Measurements from ENCODE around the gene LPP. TPM values are rescaled to one million over a fixed set of nuclear protein-coding genes. Genes with fewer than 3 reads are reported as not detected.
A peak's percentile ranks its signal among the peaks of the same experiment; 100 is the strongest.

The LPP gene
- total and polyA plus RNA-seq, 8 donors, result 4.9 to 84.4 (median 45.9) TPM

GRCh38 chr3:188769831-188770230 lies 615.9 kb downstream of the LPP start:
- WGBS, 2 donors, result 79 to 92% methylated on average over 3 of the region's 3 CpGs
- Histone ChIP-seq H3K27ac (no peak overlapping the region), H3K9me3 (no peaks in the 10 kb centered on the region), H3K4me1 (peaks cover 0 to 13% (median 11%) of the 10 kb centered on the region in 3 donors), H3K27me3 (no peaks in the 10 kb centered on the region), H3K4me3 (no peak overlapping the region), H3K36me3 (no peaks in the 10 kb centered on the region)
- intact Hi-C loops (cut with DNase I), result no loop called here
- ATAC-seq, result no peak
- FAIRE-seq, result no peak
- no peak for TF ChIP-seq CTCF (IDR thresholded peaks at IDR 0.05)
- DNase-seq, result no peak

DNA sequence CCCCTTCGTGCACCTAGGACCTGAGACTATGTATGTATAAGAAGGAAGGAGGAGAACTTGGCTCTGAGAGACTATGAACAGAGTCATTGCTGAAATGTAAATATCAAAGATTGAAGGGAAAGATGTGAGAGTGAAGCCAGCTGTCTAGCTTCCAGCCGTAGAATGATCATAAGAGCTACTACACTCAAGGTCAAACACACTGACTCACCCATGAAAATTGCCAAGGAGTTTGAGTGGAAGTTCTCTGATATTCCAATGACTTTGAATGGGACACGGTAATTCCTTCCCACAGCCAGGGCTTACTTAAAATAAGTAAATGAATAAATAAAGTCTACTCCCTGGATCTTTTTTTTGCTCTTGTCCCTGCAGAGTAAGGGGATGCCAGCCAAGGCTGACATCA lies 618.9 kb downstream of the LPP start:
- peak; percentile 88 to 94 (median 90) for ATAC-seq
- WGBS, 2 donors, result 19 to 25% methylated on average over 3 of the region's 3 CpGs
- H3K4me1 ChIP-seq, result peaks cover 0 to 27% (median 23%) of the 10 kb centered on the region in 3 donors
- H3K36me3 ChIP-seq, result no peaks in the 10 kb centered on the region
- TF ChIP-seq CTCF (IDR thresholded peaks at IDR 0.05), result no peak
- intact Hi-C loops (cut with DNase I), result no loop called here
- no peak overlapping the region for H3K4me3 ChIP-seq
- no peaks in the 10 kb centered on the region for H3K27me3 ChIP-seq
- no peak overlapping the region for H3K27ac ChIP-seq
- DNase-seq, result peak in 4 of 6 donors; percentile 32 to 78 (median 73)
- no peak for FAIRE-seq
- no peaks in the 10 kb centered on the region for H3K9me3 ChIP-seq

GRCh38 chr3:188775412-188775811 lies 621.5 kb downstream of the LPP start:
- DNase-seq, result peak in 2 of 6 donors; percentile 26 to 33
- peak in 1 of 4 donors; percentile 8 for ATAC-seq
- Histone ChIP-seq H3K27me3 (no peaks in the 10 kb centered on the region), H3K36me3 (no peaks in the 10 kb centered on the region), H3K4me3 (no peak overlapping the region), H3K9me3 (no peaks in the 10 kb centered on the region), H3K4me1 (peaks cover 0 to 42% (median 23%) of the 10 kb centered on the region in 3 donors), H3K27ac (no peak overlapping the region)
- intact Hi-C loops (cut with DNase I), result no loop called here
- no peak for FAIRE-seq
- WGBS, 2 donors, result 55% methylated on average over 3 of the region's 3 CpGs
- TF ChIP-seq CTCF (IDR thresholded peaks at IDR 0.05), result no peak

DNA sequence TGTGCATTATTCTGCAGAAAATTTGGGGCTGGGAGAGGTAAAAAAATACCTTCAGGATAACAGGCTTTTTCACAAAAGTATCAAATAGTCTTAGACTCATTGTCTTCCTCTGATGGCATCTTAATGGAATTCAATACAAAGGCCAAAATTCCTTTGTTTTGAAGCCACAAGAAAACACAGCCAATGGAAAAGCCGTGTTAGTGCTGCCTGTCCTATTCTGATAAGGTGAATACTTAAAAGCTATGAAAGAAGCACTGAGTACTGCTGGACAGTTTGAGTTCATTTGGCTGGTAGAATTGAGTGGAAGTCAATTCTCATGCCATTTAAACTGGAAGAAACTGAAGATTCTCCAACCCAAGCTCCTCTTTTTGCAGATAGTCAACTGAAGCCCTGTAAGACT lies 622.5 kb downstream of the LPP start:
- no peak for TF ChIP-seq CTCF (IDR thresholded peaks at IDR 0.05)
- ATAC-seq (no peak), FAIRE-seq (no peak), DNase-seq (no peak)
- intact Hi-C loops (cut with DNase I), result no loop called here
- no peaks in the 10 kb centered on the region for H3K27me3 ChIP-seq
- no peak overlapping the region for H3K27ac ChIP-seq
- H3K9me3 ChIP-seq, result no peaks in the 10 kb centered on the region
- peaks cover 0 to 51% (median 23%) of the 10 kb centered on the region in 3 donors for H3K4me1 ChIP-seq
- H3K36me3 ChIP-seq, result no peaks in the 10 kb centered on the region
- no peak overlapping the region for H3K4me3 ChIP-seq
- 49 to 71% methylated on average over 1 of the region's 1 CpG for WGBS, 2 donors

- Histone ChIP-seq H3K4me1 (peaks cover 0 to 58% (median 20%) of the 10 kb centered on the region in 3 donors), H3K27me3 (no peaks in the 10 kb centered on the region), H3K4me3 (no peak overlapping the region), H3K9me3 (no peaks in the 10 kb centered on the region), H3K36me3 (no peaks in the 10 kb centered on the region), H3K27ac (no peak overlapping the region)
- TF ChIP-seq CTCF (IDR thresholded peaks at IDR 0.05), result no peak
- FAIRE-seq (no peak), DNase-seq (no peak), ATAC-seq (no peak)
- intact Hi-C loops (cut with DNase I), result no loop called here
- whole genome bisulfite sequencing, 2 donors, result 95 to 100% methylated on average over 1 of the region's 1 CpG
Measured at GRCh38 chr3:188778091-188778852, 624.3 kb downstream of the LPP start.
